KMS-11 (cell line): ENCODE measurements around the gene APBA2.

ENCODE experiments used
- H2AFZ ChIP-seq: fragments of 200-600 bp; sonication (generic); 2 replicates; pipeline ENCODE4 v1.6.1; 2016; ENCODE audit warnings: antibody characterized with exemption, mixed run types, low read depth
- H3K27ac ChIP-seq: fragments of 200-600 bp; sonication (generic); 2 replicates; pipeline ENCODE4 v1.6.1; 2016; ENCODE audit warnings: mild to moderate bottlenecking, mixed run types
- H3K27me3 ChIP-seq: fragments of 200-600 bp; sonication (generic); 2 replicates; pipeline ENCODE4 v1.6.1; 2017; ENCODE audit warnings: mild to moderate bottlenecking, low read depth, mixed run types, moderate library complexity; ENCODE audit not compliant: insufficient read depth
- H3K36me3 ChIP-seq: fragments of 200-600 bp; sonication (generic); 2 replicates; pipeline ENCODE4 v1.6.1; 2017; ENCODE audit warnings: mild to moderate bottlenecking, mixed run types; ENCODE audit not compliant: insufficient read depth
- H3K4me1 ChIP-seq: fragments of 200-600 bp; sonication (generic); 2 replicates; pipeline ENCODE4 v1.6.1; 2016; ENCODE audit warnings: mild to moderate bottlenecking, low read depth, mixed run types; ENCODE audit not compliant: poor library complexity, severe bottlenecking
- H3K4me2 ChIP-seq: fragments of 200-600 bp; sonication (generic); 2 replicates; pipeline ENCODE4 v1.7.0; 2016; ENCODE audit warnings: mild to moderate bottlenecking, mixed run types
- H3K4me3 ChIP-seq: fragments of 200-600 bp; sonication (generic); IDR thresholded peaks from 2 replicates; pipeline ENCODE4 v1.6.1; 2017; ENCODE audit warnings: low read depth, low read length, mixed read lengths; ENCODE audit not compliant: insufficient read depth
- H3K79me2 ChIP-seq: fragments of 200-600 bp; sonication (generic); 2 replicates; pipeline ENCODE4 v1.6.1; 2016; ENCODE audit warnings: low read depth, mixed run types; ENCODE audit not compliant: insufficient read depth
- H3K9ac ChIP-seq: fragments of 200-600 bp; sonication (generic); 2 replicates; pipeline ENCODE4 v1.6.1; 2016; ENCODE audit warnings: mild to moderate bottlenecking, mixed run types
- H4K20me1 ChIP-seq: fragments of 200-600 bp; sonication (generic); 2 replicates; pipeline ENCODE4 v1.6.1; 2016; ENCODE audit warnings: mild to moderate bottlenecking, mixed run types; ENCODE audit not compliant: insufficient read depth
- CTCF ChIP-seq: fragments of 200-600 bp; sonication (generic); conservative IDR thresholded peaks from 2 replicates; pipeline ENCODE4 v1.6.1; 2017; ENCODE audit warnings: low read depth, mild to moderate bottlenecking, antibody characterized with exemption, low read length, moderate library complexity, mixed read lengths

The APBA2 gene

DNA sequence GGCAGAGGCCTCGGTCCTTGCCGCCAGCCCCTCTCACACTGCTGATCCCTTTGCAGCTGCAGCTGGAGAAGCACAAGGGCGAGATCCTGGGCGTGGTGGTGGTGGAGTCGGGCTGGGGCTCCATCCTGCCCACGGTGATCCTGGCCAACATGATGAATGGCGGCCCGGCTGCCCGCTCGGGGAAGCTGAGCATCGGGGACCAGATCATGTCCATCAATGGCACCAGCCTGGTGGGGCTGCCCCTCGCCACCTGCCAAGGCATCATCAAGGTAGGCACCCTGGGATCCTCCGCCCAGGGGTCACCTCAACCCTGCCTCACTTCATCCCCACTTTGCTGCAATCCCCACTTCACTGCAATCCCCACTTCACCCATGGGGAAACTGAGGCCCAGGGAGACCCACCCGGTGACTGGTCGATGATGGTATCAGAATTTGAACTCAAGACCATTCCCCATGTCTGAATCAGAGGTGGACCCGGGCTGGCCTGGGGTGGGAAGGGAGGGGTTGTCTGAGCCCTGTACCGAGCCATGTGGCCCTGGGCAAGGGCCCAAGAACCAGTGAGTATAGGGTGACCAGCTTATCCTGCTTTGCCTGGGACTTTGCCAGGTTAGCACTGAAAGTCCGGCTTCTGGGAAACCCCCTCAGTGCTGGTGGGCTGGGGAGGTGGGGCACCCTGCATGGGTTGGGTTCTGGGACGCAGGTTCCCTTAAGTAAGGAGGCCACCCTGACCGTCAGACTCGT lies 220.9 kb downstream of the APBA2 start:
- no peak for TF ChIP-seq CTCF
- Histone ChIP-seq H3K4me3 (no peak overlapping the region), H3K4me1 (no peaks in the 10 kb centered on the region), H3K36me3 (no peaks in the 10 kb centered on the region), H3K9ac (no peak overlapping the region), H3K4me2 (no peak overlapping the region), H3K27me3 (no peaks in the 10 kb centered on the region), H4K20me1 (no peaks in the 10 kb centered on the region), H3K79me2 (no peaks in the 10 kb centered on the region), H2AFZ (no peak overlapping the region), H3K27ac (no peak overlapping the region)

- Histone ChIP-seq H2AFZ (no peak overlapping the region), H3K27ac (no peak overlapping the region), H3K4me1 (no peaks in the 10 kb centered on the region), H3K4me3 (no peak overlapping the region), H3K4me2 (no peak overlapping the region), H3K36me3 (no peaks in the 10 kb centered on the region), H4K20me1 (no peaks in the 10 kb centered on the region), H3K27me3 (no peaks in the 10 kb centered on the region), H3K9ac (no peak overlapping the region), H3K79me2 (no peaks in the 10 kb centered on the region)
- TF ChIP-seq CTCF = no peak
Measured at GRCh38 chr15:29107291-29107890, 221.6 kb downstream of the APBA2 start.

DNA sequence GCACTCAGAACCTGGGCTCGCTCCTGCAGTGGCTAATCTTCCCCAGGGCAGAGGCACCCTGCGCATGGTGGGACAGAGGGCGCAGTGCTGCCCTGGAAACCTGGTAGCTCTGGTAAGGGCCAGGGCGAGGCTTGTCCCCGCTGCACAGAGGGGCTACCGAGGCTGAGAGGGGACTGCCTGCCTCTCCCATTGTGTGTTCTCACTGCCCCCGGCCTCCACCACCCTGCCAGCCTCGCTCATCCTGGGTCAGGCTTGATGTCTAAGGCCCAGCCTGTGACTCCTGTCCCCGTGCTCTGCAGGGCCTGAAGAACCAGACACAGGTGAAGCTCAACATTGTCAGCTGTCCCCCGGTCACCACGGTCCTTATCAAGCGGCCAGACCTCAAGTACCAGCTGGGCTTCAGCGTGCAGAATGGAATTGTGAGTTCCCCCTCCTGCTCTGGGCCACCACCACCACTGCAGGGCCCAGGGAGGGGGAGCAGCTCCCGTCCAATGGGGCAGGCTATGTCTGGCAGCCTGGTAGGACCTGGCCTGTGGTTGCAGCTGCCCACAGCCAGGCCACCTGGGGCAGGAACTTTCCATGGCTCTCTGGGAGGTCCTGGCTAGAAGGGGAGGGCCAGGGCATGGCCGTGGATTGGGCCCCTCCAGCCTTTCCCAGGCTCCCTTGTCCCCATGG lies 222.3 kb downstream of the APBA2 start:
- no peaks in the 10 kb centered on the region for H3K79me2 ChIP-seq
- H3K27ac ChIP-seq = no peak overlapping the region
- H3K4me2 ChIP-seq = no peak overlapping the region
- H3K4me3 ChIP-seq = no peak overlapping the region
- H2AFZ ChIP-seq = no peak overlapping the region
- no peak overlapping the region for H3K9ac ChIP-seq
- H3K27me3 ChIP-seq = no peaks in the 10 kb centered on the region
- no peaks in the 10 kb centered on the region for H3K36me3 ChIP-seq
- H4K20me1 ChIP-seq = no peaks in the 10 kb centered on the region
- no peaks in the 10 kb centered on the region for H3K4me1 ChIP-seq
- TF ChIP-seq CTCF = no peak

DNA sequence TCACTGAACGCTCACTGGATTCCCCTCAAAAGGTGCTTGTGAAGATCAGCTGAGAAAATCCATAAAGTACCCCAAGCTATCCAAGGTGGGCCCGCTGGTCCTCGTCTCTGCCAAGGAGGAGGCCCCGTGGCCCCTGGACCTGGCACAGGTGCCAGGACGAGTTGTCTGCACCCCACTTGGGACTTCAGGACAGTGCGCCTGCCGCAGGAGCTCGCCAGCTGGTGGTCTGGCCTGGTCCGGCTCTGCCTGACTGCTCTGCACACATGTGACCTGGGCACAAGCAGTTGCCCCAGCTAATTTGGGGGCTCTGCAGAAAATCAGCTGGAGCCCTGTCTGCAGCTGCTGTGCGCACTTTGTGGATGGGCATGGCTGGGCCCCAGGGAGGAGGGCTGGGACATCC lies 224.0 kb downstream of the APBA2 start:
- TF ChIP-seq CTCF = no peak
- H3K4me1 ChIP-seq = no peaks in the 10 kb centered on the region
- H2AFZ ChIP-seq = no peak overlapping the region
- H3K9ac ChIP-seq = no peak overlapping the region
- no peaks in the 10 kb centered on the region for H3K79me2 ChIP-seq
- no peak overlapping the region for H3K4me2 ChIP-seq
- no peak overlapping the region for H3K27ac ChIP-seq
- H3K36me3 ChIP-seq = no peaks in the 10 kb centered on the region
- no peak overlapping the region for H3K4me3 ChIP-seq
- H4K20me1 ChIP-seq = no peaks in the 10 kb centered on the region
- H3K27me3 ChIP-seq = no peaks in the 10 kb centered on the region
